ENCODE measurements around the gene ACIN1. TPM values are rescaled to one million over a fixed set of nuclear protein-coding genes. Genes with fewer than 3 reads are reported as not detected.

The ACIN1 gene
- total RNA-seq, 1 experiment from 2014 or later, result 333 TPM

GRCh38 chr14:23121361-23121771 lies 26.4 kb upstream of the ACIN1 start:
- Histone ChIP-seq H3K9ac (ENCODE audit: extremely low read depth, insufficient read length, low read length) (no peak overlapping the region), H3T11ph (ENCODE audit: low read length) (no peak overlapping the region), H3K79me1 (ENCODE audit: insufficient read depth, low read depth, low read length, poor library complexity, severe bottlenecking) (no peaks in the 10 kb centered on the region), H2BK12ac (ENCODE audit: insufficient read length, low read depth, low read length) (no peak overlapping the region), H3K79me2 (ENCODE audit: insufficient read depth, low read length) (no peaks in the 10 kb centered on the region), H2AFZ (ENCODE audit: low read length) (no peak overlapping the region), H3K4ac (ENCODE audit: low read depth, low read length) (no peak overlapping the region), H3K14ac (ENCODE audit: insufficient read depth, low read length) (peak overlapping the region; percentile 58; the same call in 1 of the 2 replicates), H2BK5ac (ENCODE audit: insufficient read length, low read length) (no peak overlapping the region), H2AK5ac (ENCODE audit: insufficient read length, low read length) (no peak overlapping the region), H4K91ac (ENCODE audit: insufficient read length, low read depth, low read length) (no peak overlapping the region), H4K20me1 (ENCODE audit: control insufficient read depth, insufficient read depth, insufficient read length) (no peaks in the 10 kb centered on the region), H3K23me2 (ENCODE audit: insufficient read length, low read depth, low read length, poor library complexity, severe bottlenecking) (no peaks in the 10 kb centered on the region), H3K23ac (ENCODE audit: insufficient read length, low read depth, low read length) (no peak overlapping the region), H4K5ac (ENCODE audit: insufficient read length, low read depth, low read length) (no peak overlapping the region), H3K4me1 (ENCODE audit: insufficient read depth, low read length) (peaks cover 11% of the 10 kb centered on the region), H3K18ac (ENCODE audit: insufficient read length, low read depth, low read length) (no peak overlapping the region), H3K4me2 (ENCODE audit: insufficient read depth, insufficient read length, low read length) (no peak overlapping the region), H2BK120ac (ENCODE audit: low read depth, low read length, poor library complexity, severe bottlenecking) (no peak overlapping the region), H4K8ac (replicated peaks; ENCODE audit: insufficient read length, low read depth, low read length) (no peak overlapping the region), H3K9me3 (ENCODE audit: control insufficient read depth, low read depth, low read length) (no peaks in the 10 kb centered on the region), H2BK15ac (ENCODE audit: low read depth, low read length) (no peak overlapping the region), H3K27me3 (ENCODE audit: insufficient read depth, low read length) (no peaks in the 10 kb centered on the region), H3K56ac (ENCODE audit: insufficient read length, low read depth, low read length) (no peak overlapping the region), H2BK20ac (ENCODE audit: low read depth, low read length, poor library complexity, severe bottlenecking) (no peak overlapping the region), H3K27ac (ENCODE audit: insufficient read length, low read depth, low read length) (peak overlapping the region; percentile 14)
- Mint-ChIP-seq H3K36me3 (ENCODE audit: insufficient read depth in 1 of 3, low read depth in 3 of 3) (peaks cover 0 to 2% (median 2%) of the 10 kb centered on the region in 3 experiments; a peak in 3 of 7 replicates), H3K4me3 (peak overlapping the region in 1 of 2 experiments; percentile 67; a peak in 3 of 5 replicates), H3K27me3 (ENCODE audit: low read depth) (peaks cover 6% of the 10 kb centered on the region), H3K27ac (peak overlapping the region; percentile 9 to 82 (median 33); a peak in 5 of 7 replicates), H3K9me3 (no peaks in the 10 kb centered on the region), H3K4me1 (peaks cover 55 to 62% of the 10 kb centered on the region in 2 experiments)
- no CpG with 5 or more reads among the region's 6 CpGs for WGBS (ENCODE audit: extremely low coverage, insufficient read length, low lambda C conversion rate)
- no peak for DNase-seq
- no peak for TF ChIP-seq CTCF (conservative IDR thresholded peaks at IDR 0.05)
